ENCODE data around the gene RFXANK.

- TF ChIP-seq CTCF (IDR thresholded peaks at IDR 0.05) (no peak), POLR2A (IDR thresholded peaks at IDR 0.05) (no peak)
Observed at GRCh38 chr19:19162495-19162894, 29.6 kb upstream of the RFXANK start.
